Endothelial cell of umbilical vein (primary cell): ENCODE results near the gene HCFC1. TPM values are rescaled to one million over a fixed set of nuclear protein-coding genes. Genes with fewer than 3 reads are reported as not detected.

ENCODE experiments used
- BruUV-seq: library from RNA; stranded (reverse); fragments of 400-500 nt; replicated peaks from 2 replicates; lab custom pipeline; 2021; lab: Mats Ljungman, UMichigan
- CTCF ChIA-PET: fragments of 300-600, 350-600 bp; sonication (Branson Sonifier 250); formaldehyde crosslinking; loops from one replicate; lab custom pipeline; 2021; ENCODE audit warnings: antibody characterized with exemption, inconsistent platforms; lab: Charles Lee
- POLR2A ChIA-PET: fragments of 300-600, 350-600 bp; sonication (Branson Sonifier 250); formaldehyde crosslinking; loops from one replicate; lab custom pipeline; 2021; ENCODE audit warnings: antibody characterized with exemption, inconsistent platforms; lab: Charles Lee
- DNase-seq: peaks from one replicate; pipeline ENCODE4 v3.0.0-alpha.2; 2011; ENCODE audit warnings: low read depth, low spot score
- FAIRE-seq: peaks from 2 replicates; lab custom pipeline; 2011; peaks lifted over from hg19 to GRCh38; lab: Jason Lieb, UNC
- H2AFZ ChIP-seq: 2 replicates; pipeline ENCODE4 v1.6.0; 2012; ENCODE audit warnings: low read depth, low read length, control low read depth, inconsistent platforms
- H3K27ac ChIP-seq: 2 replicates; pipeline ENCODE4 v1.5.1; 2011; ENCODE audit warnings: low read depth, mild to moderate bottlenecking, control low read depth, low read length, moderate library complexity; ENCODE audit not compliant: insufficient read depth
- H3K27me3 ChIP-seq, 2 experiments: 2 replicates each; pipeline versions ENCODE4 v1.6.0 to v1.6.1; 2011; ENCODE audit warnings: low read length in 2 of 2, mixed read lengths in 1 of 2; ENCODE audit not compliant: control insufficient read depth in 2 of 2, insufficient read depth in 2 of 2
- H3K36me3 ChIP-seq, 2 experiments: 2 replicates in 1 of 2; 3 replicates in 1 of 2; pipeline ENCODE4 v1.5.1; 2011; ENCODE audit warnings: low read length in 2 of 2, mild to moderate bottlenecking in 1 of 2, moderate library complexity in 1 of 2; ENCODE audit not compliant: control insufficient read depth in 2 of 2, insufficient read depth in 2 of 2; ENCODE audit errors: extremely low read depth in 1 of 2
- H3K4me1 ChIP-seq: 3 replicates; pipeline ENCODE4 v1.5.1; 2011; ENCODE audit warnings: mild to moderate bottlenecking, low read length; ENCODE audit not compliant: control insufficient read depth, insufficient read depth; ENCODE audit errors: extremely low read depth
- H3K4me2 ChIP-seq: 2 replicates; pipeline ENCODE4 v1.6.1; 2011; ENCODE audit warnings: low read length, control low read depth, mixed read lengths; ENCODE audit not compliant: insufficient read depth
- H3K4me3 ChIP-seq, 3 experiments: fragments of 200-600 bp in 1 of 3; sonication (generic), shearing (Covaris generic) in 1 of 3; replicated peaks in 1 of 3; 2 replicates each; pipeline ENCODE4 v1.5.1; 2011 to 2016; ENCODE audit warnings: control low read depth in 3 of 3, low read length in 3 of 3, mild to moderate bottlenecking in 2 of 3, inconsistent platforms in 1 of 3, low read depth in 1 of 3, moderate library complexity in 1 of 3; ENCODE audit not compliant: insufficient read depth in 1 of 3
- H3K79me2 ChIP-seq: 2 replicates; pipeline ENCODE4 v1.6.0; 2012; ENCODE audit warnings: low read length, inconsistent platforms; ENCODE audit not compliant: control insufficient read depth, insufficient read depth
- H3K9ac ChIP-seq: replicated peaks from 2 replicates; pipeline ENCODE3; 2011; ENCODE audit warnings: low read length, control low read depth; ENCODE audit not compliant: insufficient read depth; ENCODE audit errors: extremely low read depth
- H3K9me1 ChIP-seq: replicated peaks from 3 replicates; pipeline ENCODE4 v1.6.0; 2011; ENCODE audit warnings: mild to moderate bottlenecking, low read length; ENCODE audit not compliant: control insufficient read depth, insufficient read depth; ENCODE audit errors: extremely low read depth
- H3K9me3 ChIP-seq: replicated peaks from 2 replicates; pipeline ENCODE4 v1.5.1; 2012; ENCODE audit warnings: low read length, inconsistent platforms; ENCODE audit not compliant: control insufficient read depth, insufficient read depth
- H4K20me1 ChIP-seq: replicated peaks from 2 replicates; pipeline ENCODE3; 2011; ENCODE audit warnings: mild to moderate bottlenecking, low read length; ENCODE audit not compliant: control insufficient read depth, insufficient read depth; ENCODE audit errors: extremely low read depth
- EZH2 ChIP-seq: IDR thresholded peaks from 2 replicates; pipeline ENCODE4 v1.6.1; 2012; ENCODE audit warnings: borderline replicate concordance, low read depth, mild to moderate bottlenecking, moderate library complexity, low read length, inconsistent platforms; ENCODE audit not compliant: severe bottlenecking
- FOS ChIP-seq: IDR thresholded peaks from 2 replicates; pipeline ENCODE4 v1.6.1; 2011; ENCODE audit warnings: mild to moderate bottlenecking, low read length, moderate library complexity, borderline replicate concordance; ENCODE audit not compliant: insufficient read depth
- GATA2 ChIP-seq: IDR thresholded peaks from 2 replicates; pipeline ENCODE4 v1.7.0; 2011; ENCODE audit warnings: low read depth, mild to moderate bottlenecking, moderate library complexity, mixed read lengths, low read length; ENCODE audit not compliant: insufficient read length, insufficient read depth
- JUN ChIP-seq: IDR thresholded peaks from 2 replicates; pipeline ENCODE4 v1.6.1; 2011; ENCODE audit warnings: borderline replicate concordance, low read depth; ENCODE audit not compliant: insufficient read length, insufficient read depth
- MAX ChIP-seq: IDR thresholded peaks from 2 replicates; pipeline ENCODE4 v1.6.1; 2011; ENCODE audit not compliant: insufficient read depth, insufficient read length
- MYC ChIP-seq: IDR thresholded peaks from one replicate; pipeline ENCODE4 v1.6.1; 2011; ENCODE audit warnings: mild to moderate bottlenecking, low read depth, low read length
- POLR2A ChIP-seq: IDR thresholded peaks from 2 replicates; pipeline ENCODE4 v1.6.1; 2012; ENCODE audit warnings: low read depth, mild to moderate bottlenecking, control low read depth, low read length
- POLR2AphosphoS5 ChIP-seq: IDR thresholded peaks from 2 replicates; pipeline ENCODE4 v1.6.1; 2012; ENCODE audit warnings: low read depth, mild to moderate bottlenecking, control low read depth, low read length, moderate library complexity; ENCODE audit not compliant: insufficient read depth
- dilution Hi-C: fragments of 300-500 bp; cut with MboI; formaldehyde crosslinking; loops from one replicate; pipeline ENCODE4 v1.15.0; 2019; ENCODE audit warnings: low sequenced_read_pairs; ENCODE audit not compliant: extremely low pct_ligation_motif_present
- intact Hi-C: fragments of 100-400 bp; cut with micrococcal nuclease; formaldehyde crosslinking; loops from one replicate; pipeline ENCODE4 v1.10.0; 2022
- polyA plus RNA-seq, 4 experiments: library from polyadenylated mRNA; depleted of rRNA in 3 of 4; stranded (reverse) in 3 of 4; unstranded in 1 of 4; fragments of >200 nt; gene quantifications; 2 replicates each; pipeline versions ENCODE4 v1.2.1 to v1.2.3, GENCODE V29; 2011 to 2012; ENCODE audit warnings: missing spikeins in 1 of 4
- total RNA-seq: library from RNA; stranded (reverse); gene quantifications from 2 replicates; pipeline ENCODE4 v1.2.3, GENCODE V29; 2021
- TF ChIP-seq, protein P1 (sequence below), 2 donors: IDR thresholded peaks; 1 replicate in 1 of 2; 2 replicates in 1 of 2; pipeline ENCODE4 v1.5.1; 2011; ENCODE audit warnings: low read length in 2 of 2, mild to moderate bottlenecking in 2 of 2, moderate library complexity in 2 of 2, control low read depth in 1 of 2, inconsistent platforms in 1 of 2, low read depth in 1 of 2; ENCODE audit not compliant: insufficient read depth in 1 of 2; ENCODE audit errors: extremely low read depth in 1 of 2

The HCFC1 gene
- total and polyA plus RNA-seq, 2 donors (not counting 3 experiments of a cell fraction or from before 2014, with no cell fraction given): 15.9 to 85.9 TPM

- dilution Hi-C loops: no loop called here
- H3K4me3 ChIP-seq: no peak overlapping the region
- no peaks in the 10 kb centered on the region for H4K20me1 ChIP-seq
- no peaks in the 10 kb centered on the region for H3K27me3 ChIP-seq
- FAIRE-seq (no peak), DNase-seq (no peak)
- H3K9ac ChIP-seq: no peak overlapping the region
- H3K79me2 ChIP-seq: no peaks in the 10 kb centered on the region
- H3K27ac ChIP-seq: no peak overlapping the region
- ChIA-PET CTCF (interaction anchor here (9.0 kb wide), 1 partner anchor 28 kb away, joined by 253 read pairs; the partner anchor contains the start of gene RENBP), POLR2A (no interaction called here)
- intact Hi-C loops: no loop called here
- H3K4me1 ChIP-seq: peaks cover 24% of the 10 kb centered on the region
- no peak overlapping the region for H2AFZ ChIP-seq
- no TSS peak for BruUV-seq
- peaks cover 0 to 3% of the 10 kb centered on the region in 2 experiments for H3K36me3 ChIP-seq
- H3K9me3 ChIP-seq: no peaks in the 10 kb centered on the region
- no peak overlapping the region for H3K4me2 ChIP-seq
- H3K9me1 ChIP-seq: no peaks in the 10 kb centered on the region
- TF ChIP-seq POLR2AphosphoS5 (no peak), POLR2A (no peak), MAX (no peak), EZH2 (no peak), MYC (no peak), FOS (no peak), JUN (no peak), GATA2 (no peak)
- TF ChIP-seq, protein P1, sequence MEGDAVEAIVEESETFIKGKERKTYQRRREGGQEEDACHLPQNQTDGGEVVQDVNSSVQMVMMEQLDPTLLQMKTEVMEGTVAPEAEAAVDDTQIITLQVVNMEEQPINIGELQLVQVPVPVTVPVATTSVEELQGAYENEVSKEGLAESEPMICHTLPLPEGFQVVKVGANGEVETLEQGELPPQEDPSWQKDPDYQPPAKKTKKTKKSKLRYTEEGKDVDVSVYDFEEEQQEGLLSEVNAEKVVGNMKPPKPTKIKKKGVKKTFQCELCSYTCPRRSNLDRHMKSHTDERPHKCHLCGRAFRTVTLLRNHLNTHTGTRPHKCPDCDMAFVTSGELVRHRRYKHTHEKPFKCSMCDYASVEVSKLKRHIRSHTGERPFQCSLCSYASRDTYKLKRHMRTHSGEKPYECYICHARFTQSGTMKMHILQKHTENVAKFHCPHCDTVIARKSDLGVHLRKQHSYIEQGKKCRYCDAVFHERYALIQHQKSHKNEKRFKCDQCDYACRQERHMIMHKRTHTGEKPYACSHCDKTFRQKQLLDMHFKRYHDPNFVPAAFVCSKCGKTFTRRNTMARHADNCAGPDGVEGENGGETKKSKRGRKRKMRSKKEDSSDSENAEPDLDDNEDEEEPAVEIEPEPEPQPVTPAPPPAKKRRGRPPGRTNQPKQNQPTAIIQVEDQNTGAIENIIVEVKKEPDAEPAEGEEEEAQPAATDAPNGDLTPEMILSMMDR (IDR thresholded peaks at IDR 0.05; ENCODE audit: extremely low read depth in 1 of 2, insufficient read depth in 1 of 2, low read depth in 1 of 2, low read length in 2 of 2): no peak
Measured at GRCh38 chrX:153920546-153920945, 51.1 kb downstream of the HCFC1 start.
